B cell (primary cell): ENCODE results near the gene PRIMPOL.

Experiments
- CTCF ChIP-seq: fragments of 200-600 bp; IDR thresholded peaks from one replicate; pipeline ENCODE4 v1.8.0; 2022; ENCODE audit warnings: antibody characterized with exemption, mild to moderate bottlenecking
- EZH2 ChIP-seq: IDR thresholded peaks from 2 replicates; pipeline ENCODE4 v1.6.1; 2012; ENCODE audit warnings: borderline replicate concordance, low read depth, mild to moderate bottlenecking, moderate library complexity, low read length; ENCODE audit not compliant: insufficient read depth, poor library complexity, severe bottlenecking

DNA sequence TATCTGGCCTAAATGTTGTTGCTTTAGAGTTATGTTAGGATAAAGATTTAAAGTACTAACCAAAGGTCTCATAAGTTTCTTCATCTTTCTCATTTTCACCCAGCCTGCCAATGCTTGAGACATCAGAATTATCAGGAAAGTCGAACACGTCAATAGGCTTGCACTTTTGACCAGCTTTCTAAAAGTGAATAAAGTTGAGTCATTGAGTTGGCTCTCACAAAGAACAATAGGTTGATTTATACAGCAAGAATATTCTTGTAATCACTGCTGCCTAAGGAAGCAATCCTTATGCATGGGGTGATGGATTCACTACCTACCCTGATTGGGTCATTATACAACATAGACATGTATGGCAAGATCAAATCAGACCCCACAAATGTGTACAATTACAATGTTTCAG lies 79.3 kb downstream of the PRIMPOL start:
- TF ChIP-seq EZH2 (no peak), CTCF (no peak)
